ENCODE measurements around the gene KLHL26. TPM values are rescaled to one million over a fixed set of nuclear protein-coding genes. Genes with fewer than 3 reads are reported as not detected.

KLHL26 gene
- total RNA-seq, 4 donors from 2014 or later: 6.7 to 29.0 (median 12.1) TPM

- no peak for TF ChIP-seq CTCF (IDR thresholded peaks at IDR 0.05; ENCODE audit: low read depth)
These were observed 60.9 kb downstream of the KLHL26 start for GRCh38 chr19:18697680-18698079.

- TF ChIP-seq CTCF (IDR thresholded peaks at IDR 0.05; ENCODE audit: low read depth): no peak
These were observed 61.7 kb downstream of the KLHL26 start for GRCh38 chr19:18698321-18699167.

GRCh38 chr19:18699403-18700054 is 62.7 kb downstream of the KLHL26 start:
- TF ChIP-seq CTCF (IDR thresholded peaks at IDR 0.05; ENCODE audit: low read depth): no peak

- TF ChIP-seq CTCF (IDR thresholded peaks at IDR 0.05; ENCODE audit: low read depth): no peak
These were observed 63.8 kb downstream of the KLHL26 start for GRCh38 chr19:18700501-18701249.

- TF ChIP-seq CTCF (IDR thresholded peaks at IDR 0.05; ENCODE audit: low read depth): no peak
These were observed 64.4 kb downstream of the KLHL26 start for GRCh38 chr19:18701250-18701608.

GRCh38 chr19:18704054-18704453 is 67.2 kb downstream of the KLHL26 start:
- TF ChIP-seq CTCF (IDR thresholded peaks at IDR 0.05; ENCODE audit: low read depth): no peak

- no peak for TF ChIP-seq CTCF (IDR thresholded peaks at IDR 0.05; ENCODE audit: low read depth)
These were observed 68.1 kb downstream of the KLHL26 start for GRCh38 chr19:18704971-18705370.

Data from subcutaneous adipose tissue (tissue), 4 donors.